Measurements from ENCODE around the gene ARF1.

The ARF1 gene

DNA sequence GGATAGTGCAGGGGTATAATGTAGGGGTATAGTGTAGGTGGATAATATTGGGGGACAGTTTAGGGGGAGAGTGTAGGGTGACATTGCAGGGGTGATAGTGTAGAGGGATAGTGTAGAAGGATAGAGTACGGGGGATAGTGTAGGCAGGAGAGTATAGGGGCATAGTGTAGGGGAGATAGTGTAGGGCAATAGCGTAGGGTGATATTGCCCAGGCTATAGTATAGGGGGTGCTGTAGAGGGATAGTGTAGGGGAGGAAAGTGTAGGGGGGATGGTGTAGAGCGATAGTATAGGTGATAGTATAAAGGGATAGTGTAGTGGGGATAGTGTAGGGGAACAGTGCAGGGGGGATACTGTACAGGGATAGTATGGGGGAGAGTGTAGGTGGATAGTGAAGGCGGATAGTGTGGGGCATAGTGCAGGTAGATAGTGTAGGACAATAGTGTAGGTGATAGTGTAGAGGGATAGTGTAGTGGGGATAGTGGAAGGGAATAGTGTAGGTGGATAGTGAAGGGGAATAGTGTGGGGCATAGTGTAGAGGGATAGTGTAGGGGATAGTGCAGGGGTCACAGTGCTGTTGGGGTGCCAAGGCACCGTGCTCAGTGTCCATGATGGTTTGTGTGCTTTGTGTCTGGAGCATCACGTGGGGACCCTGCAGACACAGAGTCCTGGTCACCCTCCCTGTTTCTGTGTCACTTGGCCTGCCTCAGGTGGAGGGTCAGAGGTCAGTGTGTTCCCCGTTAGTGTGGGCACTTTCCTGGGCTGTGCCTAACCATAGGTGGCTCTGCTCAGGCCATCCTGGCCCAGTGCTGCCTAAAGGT, 10.5 kb upstream of the ARF1 start:
- no peak for DNase-seq (ENCODE audit: low read depth in 2 of 2)

DNA sequence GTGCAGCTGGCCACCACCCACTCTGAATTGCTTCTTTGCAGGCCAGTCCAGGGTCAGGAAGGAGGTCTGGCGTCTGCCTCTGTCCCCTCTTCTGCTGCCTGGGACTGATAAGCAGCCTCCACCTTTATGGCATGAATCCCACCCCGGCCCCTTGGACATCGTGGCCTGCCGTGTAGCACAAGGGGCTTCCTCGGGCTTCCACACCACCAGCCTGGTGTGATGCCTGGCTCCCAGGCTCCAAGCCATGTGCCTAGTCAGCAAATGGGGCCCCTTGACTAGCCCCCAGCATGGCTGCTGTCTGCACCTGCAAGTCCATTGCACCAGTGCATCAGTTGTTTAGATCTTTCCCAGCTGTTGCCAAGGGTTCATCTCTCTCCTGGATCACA, 9.9 kb upstream of the ARF1 start:
- DNase-seq (ENCODE audit: low read depth in 2 of 2): no peak

DNA sequence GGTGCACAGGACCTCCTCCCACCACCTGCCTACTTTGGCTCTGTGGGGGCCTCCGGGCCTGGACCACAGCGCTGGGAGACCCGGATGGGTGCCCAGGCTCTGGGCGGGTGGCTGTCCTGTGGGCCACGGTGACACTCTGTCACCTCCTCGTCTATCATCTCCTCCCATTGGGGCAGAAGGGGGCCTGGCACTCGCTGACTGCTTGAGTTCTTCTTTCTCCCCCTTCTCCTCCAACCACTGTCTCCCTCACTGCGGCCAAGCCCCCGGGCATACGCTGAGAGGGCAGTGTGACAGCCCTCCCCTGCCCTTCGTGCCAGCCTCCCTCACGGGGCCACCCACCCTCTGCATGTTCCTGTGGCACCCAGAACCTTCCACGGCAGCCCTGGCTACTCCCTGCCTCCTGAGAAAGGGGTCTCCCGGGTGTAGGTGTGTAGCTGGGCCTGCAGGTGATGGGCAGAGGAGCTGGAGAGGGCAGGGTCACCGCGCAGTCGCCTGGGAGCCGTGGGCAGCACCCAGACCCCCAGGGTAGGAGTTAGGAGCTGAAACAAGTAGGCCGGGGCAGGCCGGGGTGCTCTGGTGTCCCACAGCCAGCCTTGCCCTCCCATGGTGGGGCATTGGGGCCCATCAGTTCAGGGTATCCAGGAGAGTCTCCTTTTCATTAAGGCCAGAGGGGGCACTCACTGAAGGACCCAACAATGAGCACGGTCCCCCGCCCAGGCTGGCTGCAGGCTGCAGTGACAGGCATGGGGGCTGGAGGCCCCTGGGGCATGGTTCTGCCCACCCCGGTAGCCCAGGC, 9.2 kb upstream of the ARF1 start:
- DNase-seq (ENCODE audit: low read depth in 2 of 2): no peak

GRCh38 chr1:228073857-228074545, 8.5 kb upstream of the ARF1 start:
- no peak for DNase-seq (ENCODE audit: low read depth in 2 of 2)

DNA sequence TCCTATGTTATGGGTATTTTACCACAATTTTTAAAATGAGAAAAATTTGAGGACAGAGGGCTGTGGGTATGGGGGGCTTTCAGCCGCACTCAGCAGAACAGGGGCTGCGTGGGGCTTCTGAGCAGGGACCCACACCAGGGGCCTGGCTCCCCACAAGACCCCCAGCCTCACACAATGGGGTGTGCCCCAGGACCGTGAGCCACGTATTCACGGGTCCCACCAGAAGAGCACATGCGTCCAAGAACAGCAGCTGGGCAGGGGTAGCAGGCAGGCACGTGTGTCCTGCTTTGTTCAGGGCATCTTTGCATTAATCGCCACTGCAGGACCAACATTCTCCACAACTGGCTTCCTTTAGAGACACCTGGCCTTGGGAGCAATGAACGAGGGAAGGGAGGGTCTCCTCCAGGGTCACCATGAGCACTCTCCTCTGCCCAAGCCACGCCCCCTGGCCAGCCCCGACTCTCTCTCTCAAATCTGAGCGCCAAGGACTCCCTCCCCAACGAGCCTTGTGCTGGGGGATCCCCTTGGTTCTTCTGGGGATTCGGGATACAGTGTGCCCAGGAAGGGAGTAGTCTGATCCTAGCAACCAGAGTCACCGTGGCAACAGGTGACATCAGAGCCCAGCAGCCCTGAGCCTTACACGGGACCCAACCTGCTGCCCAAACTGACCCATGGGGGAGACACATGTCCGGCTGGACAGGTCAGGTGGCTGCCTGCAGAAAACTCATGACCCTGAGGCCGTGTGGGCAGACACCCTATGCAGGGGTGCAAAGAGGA, 7.4 kb upstream of the ARF1 start:
- DNase-seq (ENCODE audit: low read depth in 2 of 2): no peak

GRCh38 chr1:228075801-228076271, 6.7 kb upstream of the ARF1 start:
- no peak for DNase-seq (ENCODE audit: low read depth in 2 of 2)

DNA sequence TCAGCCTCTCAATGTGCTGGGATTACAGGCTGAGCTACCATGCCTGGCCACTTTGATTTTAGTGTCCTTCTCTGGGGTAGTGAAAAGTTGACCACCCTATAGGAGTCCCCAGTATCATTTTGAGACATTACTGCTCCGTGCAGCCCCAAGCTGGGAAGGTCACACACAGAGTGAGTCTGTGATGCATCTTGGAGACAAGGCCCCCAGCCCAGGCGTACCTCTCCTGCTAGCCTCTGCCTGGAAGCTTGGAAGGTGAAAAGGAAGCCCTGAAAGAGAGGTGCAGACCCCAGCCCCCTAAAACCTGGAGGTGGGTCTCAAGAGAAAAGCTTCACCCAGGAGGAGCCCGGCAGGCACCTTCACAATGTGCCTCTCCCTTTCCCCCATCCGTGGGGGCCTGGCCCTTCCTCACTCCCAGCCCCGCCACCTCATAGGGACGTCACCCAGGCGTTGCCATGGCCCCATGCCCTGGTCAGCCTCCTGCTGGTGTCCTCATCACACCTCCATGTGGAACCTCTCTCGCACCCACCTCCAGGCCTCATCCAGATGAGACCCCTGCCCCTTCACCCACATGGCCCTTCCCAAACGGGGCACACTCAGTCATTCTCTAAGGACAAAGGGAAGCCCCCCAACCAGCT, 5.6 kb upstream of the ARF1 start:
- no peak for DNase-seq (ENCODE audit: low read depth in 2 of 2)

DNA sequence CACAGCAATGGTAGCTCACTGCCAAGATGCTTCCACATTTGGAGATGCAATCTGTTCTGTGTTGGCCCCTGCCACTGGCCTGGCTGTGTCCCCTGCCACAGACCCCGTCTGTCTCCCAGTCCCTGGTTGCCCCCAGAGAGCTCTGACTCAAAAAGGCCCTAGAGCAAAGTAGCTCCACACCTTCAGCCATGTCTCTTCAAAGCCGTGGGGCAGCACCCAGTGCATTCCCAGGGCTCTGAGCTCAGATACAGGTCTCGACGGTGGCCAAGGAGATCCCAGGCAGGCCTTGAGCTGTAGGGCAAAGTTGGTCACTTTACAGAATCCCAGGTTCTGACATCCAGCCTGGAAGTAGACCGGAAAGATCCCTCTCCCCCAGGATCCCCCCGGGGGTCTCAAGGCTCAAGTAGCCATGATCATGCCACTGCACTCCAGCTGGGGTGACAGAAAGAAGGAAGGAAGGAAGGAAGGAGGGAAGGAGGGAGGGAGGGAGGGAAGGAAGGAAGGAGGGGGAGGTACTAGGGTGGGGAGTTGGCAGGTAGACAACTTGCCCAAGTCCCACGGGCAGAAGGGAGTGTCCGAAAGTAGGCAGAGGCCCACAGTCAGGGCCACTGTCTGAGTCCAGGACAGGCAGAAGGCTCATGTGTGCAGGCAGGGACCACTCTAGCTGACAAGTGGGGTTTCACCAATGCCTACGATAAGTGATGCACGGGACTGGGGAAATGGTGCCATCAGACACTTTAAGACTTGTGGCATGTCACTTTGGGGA, 4.8 kb upstream of the ARF1 start:
- no peak for DNase-seq (ENCODE audit: low read depth in 2 of 2)

DNA sequence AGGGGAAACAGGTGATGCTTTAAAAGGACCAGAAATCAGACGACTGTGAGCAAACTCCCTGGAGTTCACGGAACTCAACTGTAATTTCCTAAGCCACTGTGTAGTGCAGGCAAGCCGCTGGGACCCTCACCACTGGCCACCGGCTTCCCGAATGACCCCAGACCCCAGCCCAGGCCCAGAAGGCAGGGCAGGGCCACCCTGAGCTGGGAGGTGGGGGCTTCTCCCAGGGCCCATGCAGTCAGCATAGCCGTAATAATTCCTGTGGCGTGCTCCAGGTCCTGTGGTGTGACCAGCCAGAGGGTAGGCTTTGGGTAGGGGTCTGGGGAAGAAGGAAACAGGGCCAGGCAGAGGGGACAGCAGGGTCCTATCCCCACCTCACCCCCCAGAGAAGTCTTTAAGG, 3.5 kb upstream of the ARF1 start:
- no peak for DNase-seq (ENCODE audit: low read depth in 2 of 2)

- DNase-seq (ENCODE audit: low read depth in 2 of 2): no peak
These were observed 2.8 kb upstream of the ARF1 start for GRCh38 chr1:228079601-228080263.

DNA sequence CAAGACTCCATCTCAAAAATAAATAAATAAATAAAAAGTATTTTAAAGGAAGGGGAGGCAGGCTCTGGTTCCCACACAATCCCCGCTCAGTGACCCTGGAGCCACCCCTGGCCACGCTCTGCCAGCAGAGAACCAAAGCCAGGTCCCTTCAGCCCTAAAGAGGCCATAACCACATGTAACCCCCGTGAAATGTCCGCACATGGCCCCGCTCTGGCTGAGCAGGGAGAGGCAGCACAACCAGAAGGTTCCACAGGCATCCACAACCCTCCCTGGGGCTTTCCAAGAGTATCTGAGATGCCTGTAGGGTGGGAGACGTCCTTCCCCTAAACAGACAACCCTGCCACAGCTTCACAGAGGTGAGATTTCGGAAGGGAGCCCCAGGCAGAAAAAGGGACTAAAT, 1.4 kb upstream of the ARF1 start:
- no peak for DNase-seq (ENCODE audit: low read depth in 2 of 2)

DNA sequence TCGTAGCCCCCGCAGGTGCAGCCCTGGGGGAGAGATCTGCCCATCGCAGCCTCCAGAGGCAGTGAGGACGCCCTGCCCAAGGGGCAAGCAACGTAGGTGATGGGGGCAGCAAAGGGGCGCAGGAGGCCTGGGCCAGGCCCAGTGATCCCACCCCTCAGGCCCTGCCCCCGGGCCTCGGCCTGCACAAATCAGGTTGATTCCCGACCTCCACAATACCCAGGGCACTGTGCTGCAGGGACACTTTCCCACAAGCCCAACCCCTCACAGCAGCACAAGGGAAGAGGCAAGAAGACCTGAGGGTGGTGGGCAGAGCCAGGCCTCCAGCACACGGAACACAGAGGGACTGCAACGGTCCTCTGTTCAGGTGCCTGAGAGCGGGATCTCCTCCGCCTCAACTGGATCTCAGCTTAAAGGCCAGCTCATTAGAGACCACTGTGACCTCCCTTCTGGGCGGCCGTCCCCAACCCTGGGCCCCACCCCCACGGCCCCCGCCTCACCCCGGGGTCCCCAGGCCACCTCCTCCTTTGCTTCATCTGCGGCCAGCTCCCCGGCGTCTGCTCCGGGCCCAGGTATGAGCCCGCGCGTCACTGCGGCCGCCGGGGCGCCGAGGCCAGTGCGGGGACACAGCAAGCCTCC, 812 bp upstream of the ARF1 start:
- no peak for DNase-seq (ENCODE audit: low read depth in 2 of 2)

- DNase-seq (ENCODE audit: low read depth in 2 of 2): no peak
These were observed 686 bp downstream of the ARF1 start for GRCh38 chr1:228082918-228083870.

GRCh38 chr1:228083871-228084278, 1.4 kb downstream of the ARF1 start:
- no peak for DNase-seq (ENCODE audit: low read depth in 2 of 2)

DNA sequence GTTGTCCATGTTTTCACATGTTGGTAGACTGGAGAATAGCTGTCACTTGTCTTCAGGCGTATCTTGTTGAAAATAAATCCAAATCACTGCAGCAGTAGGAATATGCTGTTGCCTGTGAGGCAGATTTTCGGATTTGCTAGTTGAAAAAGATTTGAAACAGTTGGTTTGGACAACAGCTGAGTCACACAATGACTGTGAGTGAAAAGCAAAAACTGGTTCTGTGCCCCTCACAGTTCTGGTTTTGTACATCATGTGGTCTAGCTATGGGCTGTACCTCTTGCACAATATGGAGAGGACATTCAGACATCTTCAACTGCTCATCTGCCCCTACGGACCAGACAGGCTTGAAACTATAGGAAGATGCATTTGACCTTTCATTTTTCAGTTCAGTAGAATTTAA, 1.8 kb downstream of the ARF1 start:
- no peak for DNase-seq (ENCODE audit: low read depth in 2 of 2)

GRCh38 chr1:228084797-228085196, 2.3 kb downstream of the ARF1 start:
- no peak for DNase-seq (ENCODE audit: low read depth in 2 of 2)

- no peak for DNase-seq (ENCODE audit: low read depth in 2 of 2)
These were observed 2.9 kb downstream of the ARF1 start for GRCh38 chr1:228085287-228085951.

DNA sequence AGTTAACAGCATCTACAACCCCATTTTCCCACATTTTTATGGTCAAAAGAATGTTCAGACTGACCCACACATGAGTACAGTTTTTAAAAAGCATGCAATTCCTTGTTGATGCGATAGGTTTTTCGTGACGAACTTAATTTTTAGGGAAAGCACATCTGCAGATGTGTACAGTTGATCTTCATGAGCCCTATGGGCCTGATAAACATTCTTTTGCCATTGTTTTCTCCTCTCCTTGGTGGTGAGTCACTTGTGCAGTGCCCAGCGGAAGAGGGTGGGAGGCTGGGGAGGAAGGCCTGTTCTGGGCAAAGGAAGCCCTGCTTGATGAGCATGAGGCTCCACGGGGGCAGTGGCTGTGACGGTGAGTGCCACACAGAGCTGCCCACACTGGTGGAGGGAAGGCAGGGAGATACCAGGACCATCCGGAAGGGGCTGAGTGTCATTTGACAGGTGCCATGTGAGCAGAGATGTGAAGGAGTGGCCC, 5.3 kb downstream of the ARF1 start:
- DNase-seq (ENCODE audit: low read depth in 2 of 2): no peak
